Glutamatergic neuron (in vitro differentiated cells): ENCODE results near the gene TSEN34. TPM values are rescaled to one million over a fixed set of nuclear protein-coding genes. Genes with fewer than 3 reads are reported as not detected.
"Not testable (repeated sequence)": the region's sequence is repeated elsewhere in the genome, so short reads cannot be mapped to it uniquely, and the experiment has no call there.

Experiments
- DNase-seq: peaks from one replicate; pipeline ENCODE4 v3.0.0; 2022
- H3K27ac Mint-ChIP-seq: one replicate; pipeline ENCODE4 v1.8.0; 2020; ENCODE audit warnings: mild to moderate bottlenecking, mixed read lengths, inconsistent platforms; ENCODE audit not compliant: unreplicated experiment
- H3K27me3 Mint-ChIP-seq: one replicate; pipeline ENCODE4 v1.8.0; 2020; ENCODE audit warnings: mild to moderate bottlenecking, moderate library complexity, mixed read lengths, inconsistent platforms; ENCODE audit not compliant: unreplicated experiment
- H3K36me3 Mint-ChIP-seq: one replicate; pipeline ENCODE4 v1.8.0; 2020; ENCODE audit warnings: mild to moderate bottlenecking, mixed read lengths, inconsistent platforms; ENCODE audit not compliant: unreplicated experiment
- H3K4me1 Mint-ChIP-seq: one replicate; pipeline ENCODE4 v1.8.0; 2020; ENCODE audit warnings: mild to moderate bottlenecking, low read depth, mixed read lengths, inconsistent platforms; ENCODE audit not compliant: unreplicated experiment
- H3K4me3 Mint-ChIP-seq: one replicate; pipeline ENCODE4 v1.8.0; 2020; ENCODE audit warnings: mild to moderate bottlenecking, mixed read lengths, inconsistent platforms; ENCODE audit not compliant: unreplicated experiment
- H3K9me3 Mint-ChIP-seq: one replicate; pipeline ENCODE4 v1.8.0; 2020; ENCODE audit warnings: mild to moderate bottlenecking, moderate library complexity, mixed read lengths, inconsistent platforms; ENCODE audit not compliant: unreplicated experiment
- total RNA-seq: library from RNA; stranded (reverse); fragmentation: NEBNext Ultra II Directional; extraction: Animal tissue kit (Norgen Biotek cat#: 25700); gene quantifications from one replicate; pipeline ENCODE4 v1.2.1, GENCODE V29; 2021; ENCODE audit not compliant: unreplicated experiment

Gene TSEN34
- total RNA-seq, 1 donor from 2014 or later: 44.8 TPM

DNA sequence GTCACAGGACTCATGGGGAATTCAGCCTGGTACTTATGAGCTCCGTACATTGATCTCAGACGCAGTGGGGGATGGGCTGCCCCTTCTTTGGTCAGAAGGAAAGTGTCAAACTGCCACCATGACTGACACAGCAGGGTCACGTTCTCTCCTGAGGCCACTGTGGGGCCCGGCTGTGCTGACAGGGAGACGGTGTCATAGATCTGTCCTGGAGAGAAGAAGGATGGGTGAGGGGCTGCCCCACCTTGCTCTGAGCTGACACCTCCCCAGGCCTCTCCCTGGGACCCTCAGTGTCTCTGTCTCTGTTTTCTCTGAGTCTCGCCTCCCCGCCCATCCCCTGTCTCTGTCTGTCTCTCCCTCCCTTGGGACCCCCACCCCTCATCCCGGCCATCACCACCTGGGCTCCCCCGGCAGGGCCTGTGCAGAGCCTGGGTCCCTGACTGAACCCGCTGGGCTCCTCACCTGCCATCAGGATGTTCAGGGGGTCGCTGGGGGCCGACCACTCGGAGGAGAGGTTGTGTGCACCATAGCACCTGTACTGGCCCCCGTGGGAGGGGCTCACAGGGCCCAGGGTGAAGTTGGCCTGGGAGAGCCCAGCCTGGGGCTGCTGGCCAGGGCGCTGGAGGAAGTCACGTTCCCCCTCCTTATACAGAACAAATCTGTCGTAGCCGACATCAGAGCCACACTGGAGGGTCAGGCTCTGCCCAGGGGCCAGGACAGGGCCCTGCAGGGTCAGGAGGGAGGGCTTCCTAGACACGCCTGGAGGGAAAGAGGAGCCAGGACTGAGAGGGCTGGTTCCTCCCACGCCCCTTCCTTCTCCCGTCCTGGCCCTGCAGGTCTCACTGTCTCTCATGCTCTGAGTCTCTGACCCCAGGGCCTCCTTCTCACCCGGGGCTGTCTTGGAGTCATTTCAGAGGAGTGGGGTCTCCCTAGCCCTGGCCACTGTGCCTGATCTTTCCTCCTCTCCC lies 49.5 kb downstream of the TSEN34 start:
- not testable (repeated sequence) for H3K9me3 Mint-ChIP-seq, H3K4me1 Mint-ChIP-seq, DNase-seq, H3K27ac Mint-ChIP-seq, H3K36me3 Mint-ChIP-seq, H3K27me3 Mint-ChIP-seq
- peak overlapping the region; percentile 46 for H3K4me3 Mint-ChIP-seq

DNA sequence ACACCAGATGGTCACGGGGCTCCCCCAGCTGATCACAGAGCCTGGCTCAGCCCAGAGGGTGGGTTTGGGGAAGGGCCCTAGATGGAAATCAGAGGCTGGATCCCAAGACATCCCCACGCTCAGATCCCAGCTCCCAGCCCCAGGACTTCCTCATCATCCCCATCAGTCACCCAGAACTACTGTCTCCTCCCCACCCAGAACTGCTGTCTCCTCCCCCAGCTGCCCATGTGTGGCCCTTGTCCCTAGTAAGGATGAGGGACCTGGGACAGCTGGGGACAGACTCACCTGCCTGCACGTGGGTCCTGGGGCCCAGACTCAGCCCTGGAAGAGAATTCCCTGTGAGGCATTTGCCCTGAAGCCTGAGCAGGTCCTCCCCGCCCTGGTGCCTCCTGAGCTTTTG lies 51.1 kb downstream of the TSEN34 start:
- not testable (repeated sequence) for DNase-seq, H3K4me1 Mint-ChIP-seq, H3K9me3 Mint-ChIP-seq, H3K27me3 Mint-ChIP-seq, H3K4me3 Mint-ChIP-seq, H3K27ac Mint-ChIP-seq, H3K36me3 Mint-ChIP-seq

DNA sequence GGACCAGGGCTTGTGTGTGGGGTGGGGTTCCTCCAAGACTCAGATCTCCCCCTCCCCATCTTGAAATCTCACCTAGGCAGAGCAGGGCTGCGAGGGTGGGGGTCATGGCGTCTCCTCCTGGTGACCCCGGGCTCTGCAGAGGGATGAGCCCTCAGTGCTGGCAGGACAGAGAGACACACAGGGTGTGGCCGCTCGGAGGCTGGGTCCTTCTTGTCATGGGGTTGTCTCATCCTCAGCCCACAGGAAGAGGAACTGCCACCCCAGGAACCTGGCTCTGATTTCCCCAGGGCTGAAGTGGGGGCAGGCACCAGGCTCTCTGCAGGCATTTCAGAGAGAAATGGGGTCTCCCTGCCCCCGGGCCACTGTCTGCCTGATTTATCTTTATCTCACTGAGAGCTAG lies 51.5 kb downstream of the TSEN34 start, which contains the start of gene LILRA6:
LILRA6 (minus strand) TSS at position 145 of the 400 bp plus-strand sequence.
- DNase-seq, H3K27ac Mint-ChIP-seq, H3K9me3 Mint-ChIP-seq, H3K4me1 Mint-ChIP-seq, H3K27me3 Mint-ChIP-seq, H3K36me3 Mint-ChIP-seq, H3K4me3 Mint-ChIP-seq: not testable (repeated sequence)

DNA sequence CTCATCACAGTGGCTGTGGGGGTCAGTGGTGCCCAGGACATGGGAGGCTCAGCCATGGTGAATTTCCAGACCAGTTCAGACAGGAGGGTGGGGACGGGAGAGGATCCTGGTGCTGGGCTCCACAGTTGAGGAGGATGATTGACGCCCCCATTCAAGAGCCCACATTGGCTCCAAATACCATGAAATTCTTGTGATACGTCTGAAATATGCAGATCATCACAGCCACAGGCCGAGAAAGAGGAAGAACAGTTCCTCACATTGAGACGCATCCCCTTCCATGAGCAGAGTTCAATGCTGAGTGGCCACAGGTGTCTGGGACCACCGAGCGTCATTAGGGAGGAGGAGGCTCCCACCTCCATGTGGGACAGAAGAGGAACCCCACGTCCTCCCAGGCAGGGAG lies 52.7 kb downstream of the TSEN34 start:
- not testable (repeated sequence) for DNase-seq, H3K9me3 Mint-ChIP-seq, H3K36me3 Mint-ChIP-seq, H3K27ac Mint-ChIP-seq, H3K4me1 Mint-ChIP-seq, H3K27me3 Mint-ChIP-seq, H3K4me3 Mint-ChIP-seq

Other genes starting within 250 kb of the TSEN34 start
- gene CACNG8, start 228.4 kb upstream of the TSEN34 start, total RNA-seq: 4.3 TPM
- 0.74 TPM for gene CACNG6, start 199.7 kb upstream of the TSEN34 start, total RNA-seq
- not detected for gene VSTM1, start 127.4 kb upstream of the TSEN34 start, total RNA-seq
- gene TARM1, start 109.9 kb upstream of the TSEN34 start, total RNA-seq: not detected
- not detected for gene OSCAR, start 90.5 kb upstream of the TSEN34 start, total RNA-seq
- gene NDUFA3, start 88.5 kb upstream of the TSEN34 start, total RNA-seq: 143 TPM
- 21.9 TPM for gene TFPT, start 75.7 kb upstream of the TSEN34 start, total RNA-seq
- gene PRPF31, start 75.6 kb upstream of the TSEN34 start, total RNA-seq: 55.5 TPM
- 56.9 TPM for gene CNOT3, start 53.5 kb upstream of the TSEN34 start, total RNA-seq
- gene LENG1, start 31.6 kb upstream of the TSEN34 start, total RNA-seq: 3.7 TPM
- not detected for gene TMC4, start 18.1 kb upstream of the TSEN34 start, total RNA-seq
- gene MBOAT7, start 1.7 kb upstream of the TSEN34 start, total RNA-seq: 62.0 TPM
- gene RPS9, start 9.6 kb downstream of the TSEN34 start, total RNA-seq: 557 TPM
- not detected for gene LILRB3, start 31.7 kb downstream of the TSEN34 start, total RNA-seq
- not detected for gene LILRA6, start 51.5 kb downstream of the TSEN34 start, total RNA-seq
- 0.17 TPM for gene LILRB5, start 66.0 kb downstream of the TSEN34 start, total RNA-seq
- gene LILRB2, start 89.8 kb downstream of the TSEN34 start, total RNA-seq: 0.54 TPM
- not detected for gene LILRA5, start 121.9 kb downstream of the TSEN34 start, total RNA-seq
- gene LILRA4, start 147.9 kb downstream of the TSEN34 start, total RNA-seq: not detected
- not detected for gene LAIR1, start 173.6 kb downstream of the TSEN34 start, total RNA-seq
- 2.9 TPM for gene TTYH1, start 224.2 kb downstream of the TSEN34 start, total RNA-seq